ENCODE data around the gene MIPOL1. TPM values are rescaled to one million over a fixed set of nuclear protein-coding genes. Genes with fewer than 3 reads are reported as not detected.

MIPOL1 gene
- total and polyA plus RNA-seq, 2 of the 13 experiments (the other 11 are each of a cell fraction or from before 2014, with no cell fraction given) = 8.6 to 34.2 TPM

GRCh38 chr14:37428954-37429353, 231.2 kb downstream of the MIPOL1 start:
- intact Hi-C loops (cut with micrococcal nuclease; ENCODE audit: unreplicated experiment) = no loop called here
- POLR2A ChIA-PET = no interaction called here
- no peak overlapping the region for H3K4me3 ChIP-seq (replicated peaks in 1 of 3; ENCODE audit: insufficient read depth in 1 of 3, low read depth in 2 of 3, low read length in 3 of 3)
- TF ChIP-seq TOE1 (CRISPR knock-in tag; IDR thresholded peaks at IDR 0.05) (no peak), ZNF44 (CRISPR knock-in tag; IDR thresholded peaks at IDR 0.05) (no peak), THAP9 (CRISPR knock-in tag; IDR thresholded peaks at IDR 0.05; ENCODE audit: borderline replicate concordance) (no peak), ZNF569 (CRISPR knock-in tag; IDR thresholded peaks at IDR 0.05; ENCODE audit: borderline replicate concordance) (no peak), PCBP2 (optimal IDR thresholded peaks at IDR 0.05; ENCODE audit: low read depth, low read length, poor library complexity, severe bottlenecking) (no peak), RBM39 (IDR thresholded peaks at IDR 0.05; ENCODE audit: low read depth, low read length, poor library complexity, severe bottlenecking) (no peak), ZNF646 (CRISPR knock-in tag; IDR thresholded peaks at IDR 0.05) (no peak), EHMT2 (IDR thresholded peaks at IDR 0.05; ENCODE audit: borderline replicate concordance, low read depth, low read length) (no peak), ZBTB43 (CRISPR knock-in tag; conservative IDR thresholded peaks at IDR 0.05) (no peak), GRHL1 (CRISPR knock-in tag; conservative IDR thresholded peaks at IDR 0.05) (no peak), PITX1 (CRISPR knock-in tag; IDR thresholded peaks at IDR 0.05) (no peak)

More at GRCh38 chr14:37428954-37429353, 231.2 kb downstream of the MIPOL1 start:
- H3K4me2 ChIP-seq (ENCODE audit: low read depth, low read length) = no peak overlapping the region
- H3K27me3 ChIP-seq (ENCODE audit: control insufficient read depth in 1 of 2, insufficient read depth in 2 of 2, low read length in 2 of 2) = no peaks in the 10 kb centered on the region
- FAIRE-seq = no peak
- CTCF ChIA-PET (ENCODE audit: low intra/inter-chr PET ratio, low total read pairs) = no interaction called here
- no peaks in the 10 kb centered on the region for H3K9me3 ChIP-seq (ENCODE audit: low read length)
- H3K9ac ChIP-seq (ENCODE audit: insufficient read depth, low read depth, low read length) = no peak overlapping the region
- H3K36me3 ChIP-seq (replicated peaks in 1 of 2; ENCODE audit: control insufficient read depth in 1 of 2, insufficient read depth in 2 of 2, low read length in 2 of 2) = 0 out of 5 replicates have a peak, but pooled peaks cover 0 to 1% of the 10 kb centered on the region in 2 experiments
- WGBS (ENCODE audit: low lambda C conversion rate) = 98% methylated on average over 1 of the region's 1 CpG
- H3K79me2 ChIP-seq (ENCODE audit: insufficient read depth, low read length) = no peaks in the 10 kb centered on the region
- no peak for DNase-seq (ENCODE audit: low spot score)
- ATAC-seq = no peak
- no peaks in the 10 kb centered on the region for H3K4me1 ChIP-seq (ENCODE audit: insufficient read depth, low read length)
- H4K20me1 ChIP-seq (ENCODE audit: insufficient read depth, low read length) = no peaks in the 10 kb centered on the region
- in situ Hi-C loops (cut with HindIII; ENCODE audit: extremely low pct_ligation_motif_present, low pct_unique_long_range_greater_than_20kb) = no loop called here
- H3K27ac ChIP-seq (ENCODE audit: extremely low read length, insufficient read depth, low read length) = no peak overlapping the region
- H2AFZ ChIP-seq (ENCODE audit: low read length) = no peak overlapping the region
- no TSS peak for BruUV-seq (replicated peaks)
